Measurements from ENCODE around the gene BACE1.
"Not testable (repeated sequence)": the region's sequence is repeated elsewhere in the genome, so short reads cannot be mapped to it uniquely, and the experiment has no call there.

Gene BACE1

DNA sequence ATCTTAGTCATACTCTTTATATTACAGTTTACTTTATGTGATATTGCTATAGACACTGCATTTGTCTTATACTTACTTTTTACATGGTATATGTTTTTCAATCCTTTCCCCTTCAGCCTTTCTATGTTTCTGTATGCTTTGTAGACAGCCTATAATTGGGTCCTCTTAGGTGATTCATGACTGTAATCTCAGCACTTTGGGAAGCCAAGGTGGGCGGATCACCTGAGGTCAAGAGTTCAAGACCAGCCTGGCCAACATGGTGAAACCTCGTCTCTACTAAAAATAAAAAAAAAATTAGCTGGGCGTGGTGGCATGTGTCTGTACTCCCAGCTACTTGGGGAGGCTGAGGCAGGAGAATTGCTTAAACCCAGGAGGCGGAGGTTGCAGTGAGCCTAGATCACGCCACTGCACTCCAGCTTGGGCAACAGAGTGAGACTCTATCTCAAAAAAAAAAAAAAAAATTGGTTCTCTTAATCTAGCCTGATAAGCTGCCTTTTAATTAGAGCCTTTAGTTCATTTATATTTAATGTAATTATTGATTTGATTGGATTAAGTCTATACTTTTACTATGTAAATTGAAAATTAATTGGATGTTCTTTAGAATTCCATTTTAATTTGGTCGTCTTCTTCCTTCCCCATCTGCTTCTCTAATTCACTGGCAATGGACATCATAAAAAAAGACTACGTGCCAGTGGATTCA lies 51.3 kb downstream of the BACE1 start:
- not testable (repeated sequence) for H3K9ac ChIP-seq (ENCODE audit: low read length); H3K4me1 ChIP-seq (ENCODE audit: control insufficient read depth, insufficient read depth, low read length); H3K27me3 ChIP-seq (ENCODE audit: control insufficient read depth, insufficient read depth, low read length); H3K36me3 ChIP-seq (ENCODE audit: control insufficient read depth, insufficient read depth, low read length); H3K9me3 ChIP-seq (ENCODE audit: control insufficient read depth, low read length); H3K4me3 ChIP-seq (ENCODE audit: low read length)

GRCh38 chr11:117259417-117259816 lies 56.6 kb downstream of the BACE1 start:
- Histone ChIP-seq H3K4me3 (ENCODE audit: low read length) (no peak overlapping the region), H3K36me3 (ENCODE audit: control insufficient read depth, insufficient read depth, low read length) (no peaks in the 10 kb centered on the region), H3K4me1 (ENCODE audit: control insufficient read depth, insufficient read depth, low read length) (peaks cover 6% of the 10 kb centered on the region), H3K27me3 (ENCODE audit: control insufficient read depth, insufficient read depth, low read length) (no peaks in the 10 kb centered on the region), H3K9ac (ENCODE audit: low read length) (no peak overlapping the region), H3K9me3 (ENCODE audit: control insufficient read depth, low read length) (no peaks in the 10 kb centered on the region)

- no peaks in the 10 kb centered on the region for H3K9me3 ChIP-seq (ENCODE audit: control insufficient read depth, low read length)
- H3K4me1 ChIP-seq (ENCODE audit: control insufficient read depth, insufficient read depth, low read length) = peaks cover 6% of the 10 kb centered on the region
- H3K9ac ChIP-seq (ENCODE audit: low read length) = no peak overlapping the region
- no peaks in the 10 kb centered on the region for H3K27me3 ChIP-seq (ENCODE audit: control insufficient read depth, insufficient read depth, low read length)
- H3K36me3 ChIP-seq (ENCODE audit: control insufficient read depth, insufficient read depth, low read length) = no peaks in the 10 kb centered on the region
- no peak overlapping the region for H3K4me3 ChIP-seq (ENCODE audit: low read length)
These were observed 57.5 kb downstream of the BACE1 start for GRCh38 chr11:117258576-117258975.

DNA sequence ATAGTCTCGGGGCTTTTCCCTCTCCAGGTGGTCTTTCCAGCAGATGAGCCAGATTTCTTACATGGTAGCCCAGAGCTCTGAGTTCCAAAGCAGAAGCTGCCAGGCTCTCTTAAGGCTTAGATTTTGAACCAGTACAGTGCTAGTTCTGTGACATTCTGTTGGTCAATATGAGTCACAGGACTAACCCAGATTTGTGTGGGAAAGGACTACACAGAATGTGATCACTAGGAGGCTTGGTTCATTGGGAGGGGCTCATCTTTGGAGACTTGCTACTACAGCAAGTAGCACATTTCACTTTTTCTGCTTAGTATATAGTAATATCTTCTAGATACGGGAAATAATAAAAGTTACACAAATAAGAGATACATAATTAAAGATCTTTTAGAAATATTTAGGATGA lies 59.5 kb downstream of the BACE1 start:
- H3K27me3 ChIP-seq (ENCODE audit: control insufficient read depth, insufficient read depth, low read length) = no peaks in the 10 kb centered on the region
- H3K36me3 ChIP-seq (ENCODE audit: control insufficient read depth, insufficient read depth, low read length) = no peaks in the 10 kb centered on the region
- H3K9me3 ChIP-seq (ENCODE audit: control insufficient read depth, low read length) = no peaks in the 10 kb centered on the region
- H3K4me1 ChIP-seq (ENCODE audit: control insufficient read depth, insufficient read depth, low read length) = peaks cover 6% of the 10 kb centered on the region
- no peak overlapping the region for H3K4me3 ChIP-seq (ENCODE audit: low read length)
- H3K9ac ChIP-seq (ENCODE audit: low read length) = no peak overlapping the region

- Histone ChIP-seq H3K4me3 (ENCODE audit: low read length) (no peak overlapping the region), H3K4me1 (ENCODE audit: control insufficient read depth, insufficient read depth, low read length) (peaks cover 6% of the 10 kb centered on the region), H3K9me3 (ENCODE audit: control insufficient read depth, low read length) (no peaks in the 10 kb centered on the region), H3K36me3 (ENCODE audit: control insufficient read depth, insufficient read depth, low read length) (no peaks in the 10 kb centered on the region), H3K27me3 (ENCODE audit: control insufficient read depth, insufficient read depth, low read length) (no peaks in the 10 kb centered on the region), H3K9ac (ENCODE audit: low read length) (no peak overlapping the region)
These were observed 60.1 kb downstream of the BACE1 start for GRCh38 chr11:117255966-117256365.

DNA sequence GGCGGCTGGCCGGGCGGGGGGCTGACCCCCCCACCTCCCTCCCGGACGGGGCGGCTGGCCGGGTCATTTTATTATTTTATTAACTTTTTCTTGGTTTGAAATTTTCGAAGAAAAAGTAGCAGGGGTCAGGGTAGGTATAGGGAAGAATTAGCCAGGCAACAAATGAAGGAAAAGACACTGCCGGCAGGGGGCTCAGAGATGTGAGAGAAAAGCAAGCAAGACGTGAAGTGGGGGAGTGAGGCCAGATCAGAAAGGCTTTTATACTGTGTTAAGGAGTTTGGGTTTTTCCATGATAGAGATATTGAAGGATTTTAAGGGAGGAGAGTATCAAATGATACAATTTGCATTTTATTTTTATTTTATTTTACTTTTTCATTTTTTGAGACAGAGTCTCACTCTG lies 64.5 kb downstream of the BACE1 start:
- Histone ChIP-seq H3K27me3 (ENCODE audit: control insufficient read depth, insufficient read depth, low read length) (no peaks in the 10 kb centered on the region), H3K4me1 (ENCODE audit: control insufficient read depth, insufficient read depth, low read length) (no peaks in the 10 kb centered on the region), H3K9ac (ENCODE audit: low read length) (no peak overlapping the region), H3K36me3 (ENCODE audit: control insufficient read depth, insufficient read depth, low read length) (no peaks in the 10 kb centered on the region), H3K4me3 (ENCODE audit: low read length) (no peak overlapping the region), H3K9me3 (ENCODE audit: control insufficient read depth, low read length) (no peaks in the 10 kb centered on the region)

GRCh38 chr11:117249571-117249970 lies 66.5 kb downstream of the BACE1 start:
- Histone ChIP-seq H3K4me1 (ENCODE audit: control insufficient read depth, insufficient read depth, low read length) (no peaks in the 10 kb centered on the region), H3K36me3 (ENCODE audit: control insufficient read depth, insufficient read depth, low read length) (no peaks in the 10 kb centered on the region)

GRCh38 chr11:117248341-117248740 lies 67.7 kb downstream of the BACE1 start:
- H3K4me1 ChIP-seq (ENCODE audit: control insufficient read depth, insufficient read depth, low read length) = no peaks in the 10 kb centered on the region
- no peaks in the 10 kb centered on the region for H3K36me3 ChIP-seq (ENCODE audit: control insufficient read depth, insufficient read depth, low read length)
- no peaks in the 10 kb centered on the region for H3K9me3 ChIP-seq (ENCODE audit: control insufficient read depth, low read length)
- H3K4me3 ChIP-seq (ENCODE audit: low read length) = no peak overlapping the region
- no peak overlapping the region for H3K9ac ChIP-seq (ENCODE audit: low read length)
- no peaks in the 10 kb centered on the region for H3K27me3 ChIP-seq (ENCODE audit: control insufficient read depth, insufficient read depth, low read length)

More at GRCh38 chr11:117249571-117249970, 66.5 kb downstream of the BACE1 start:
- no peak overlapping the region for H3K9ac ChIP-seq (ENCODE audit: low read length)
- no peak overlapping the region for H3K4me3 ChIP-seq (ENCODE audit: low read length)
- H3K27me3 ChIP-seq (ENCODE audit: control insufficient read depth, insufficient read depth, low read length) = no peaks in the 10 kb centered on the region
- H3K9me3 ChIP-seq (ENCODE audit: control insufficient read depth, low read length) = no peaks in the 10 kb centered on the region

- no peaks in the 10 kb centered on the region for H3K4me1 ChIP-seq (ENCODE audit: control insufficient read depth, insufficient read depth, low read length)
- no peaks in the 10 kb centered on the region for H3K36me3 ChIP-seq (ENCODE audit: control insufficient read depth, insufficient read depth, low read length)
- no peaks in the 10 kb centered on the region for H3K27me3 ChIP-seq (ENCODE audit: control insufficient read depth, insufficient read depth, low read length)
- H3K9me3 ChIP-seq (ENCODE audit: control insufficient read depth, low read length) = no peaks in the 10 kb centered on the region
- no peak overlapping the region for H3K4me3 ChIP-seq (ENCODE audit: low read length)
- no peak overlapping the region for H3K9ac ChIP-seq (ENCODE audit: low read length)
These were observed 76.8 kb downstream of the BACE1 start for GRCh38 chr11:117239295-117239694.

DNA sequence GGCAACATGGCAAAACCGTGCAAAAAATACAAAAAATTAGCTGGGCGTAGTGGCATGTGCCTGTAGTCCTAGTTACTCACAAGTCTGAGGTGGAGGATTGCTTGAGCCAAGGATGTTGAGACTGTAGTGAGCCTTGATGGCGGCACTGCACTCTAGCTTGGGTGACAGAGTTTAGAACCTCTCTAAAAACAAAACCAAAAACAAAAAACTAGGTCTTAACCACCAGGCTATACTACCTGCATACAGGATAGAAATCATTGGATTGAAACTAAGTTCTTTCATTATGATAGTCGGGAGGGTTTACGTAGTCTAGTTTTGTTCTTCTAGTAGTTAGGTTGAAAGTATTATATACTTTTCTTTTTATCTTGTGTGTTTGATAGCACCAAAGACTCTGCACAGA lies 77.8 kb downstream of the BACE1 start:
- H3K4me1 ChIP-seq (ENCODE audit: control insufficient read depth, insufficient read depth, low read length) = peaks cover 5% of the 10 kb centered on the region
- no peaks in the 10 kb centered on the region for H3K27me3 ChIP-seq (ENCODE audit: control insufficient read depth, insufficient read depth, low read length)
- no peak overlapping the region for H3K4me3 ChIP-seq (ENCODE audit: low read length)
- H3K9ac ChIP-seq (ENCODE audit: low read length) = no peak overlapping the region
- H3K36me3 ChIP-seq (ENCODE audit: control insufficient read depth, insufficient read depth, low read length) = no peaks in the 10 kb centered on the region
- no peaks in the 10 kb centered on the region for H3K9me3 ChIP-seq (ENCODE audit: control insufficient read depth, low read length)

Data from mucosa of stomach (tissue), 1 donor.